OCI-LY7 (cell line): ENCODE measurements around the gene VPS35L. TPM values are rescaled to one million over a fixed set of nuclear protein-coding genes. Genes with fewer than 3 reads are reported as not detected.

Experiments used
- BruUV-seq: library from RNA; stranded (reverse); fragments of 400-500 nt; replicated peaks from 2 replicates; lab custom pipeline; 2021; lab: Mats Ljungman, UMichigan
- CTCF ChIA-PET: fragments of 300-600 bp; sonication (Branson Sonifier 250); formaldehyde crosslinking; loops from one replicate; lab custom pipeline; 2022; ENCODE audit warnings: antibody characterized with exemption; ENCODE audit not compliant: unreplicated experiment; lab: Charles Lee
- POLR2A ChIA-PET: fragments of 300-600 bp; sonication (Branson Sonifier 250); formaldehyde crosslinking; loops from one replicate; lab custom pipeline; 2022; ENCODE audit warnings: antibody characterized with exemption; lab: Charles Lee
- DNase-seq: peaks from one replicate; pipeline ENCODE4 v3.0.0-alpha.2; 2015; ENCODE audit warnings: low spot score
- H2AFZ ChIP-seq: fragments of 200-600 bp; sonication (generic), shearing (Covaris generic); 2 replicates; pipeline ENCODE4 v1.6.1; 2014; ENCODE audit warnings: mild to moderate bottlenecking, antibody characterized with exemption, low read length, moderate library complexity
- H3K27ac ChIP-seq: fragments of 200-600 bp; sonication (generic); 2 replicates; pipeline ENCODE4 v1.5.1; 2014; ENCODE audit warnings: mixed run types, low read depth, mild to moderate bottlenecking, moderate library complexity, low read length, inconsistent platforms; ENCODE audit not compliant: poor library complexity, severe bottlenecking
- H3K36me3 ChIP-seq: fragments of 200-600 bp; sonication (generic); 2 replicates; pipeline ENCODE4 v1.6.1; 2014; ENCODE audit warnings: mild to moderate bottlenecking, antibody characterized with exemption, low read length, moderate library complexity, mixed read lengths; ENCODE audit not compliant: insufficient read depth
- H3K4me1 ChIP-seq: fragments of 200-600 bp; sonication (generic); 2 replicates; pipeline ENCODE4 v1.5.1; 2014; ENCODE audit warnings: mild to moderate bottlenecking, low read length; ENCODE audit not compliant: insufficient read depth, poor library complexity, severe bottlenecking
- H3K4me2 ChIP-seq: fragments of 200-600 bp; sonication (generic); 2 replicates; pipeline ENCODE4 v1.6.1; 2014; ENCODE audit warnings: mild to moderate bottlenecking, low read length
- H3K4me3 ChIP-seq: fragments of 200-600 bp; sonication (generic); 2 replicates; pipeline ENCODE4 v1.5.1; 2014; ENCODE audit warnings: mild to moderate bottlenecking, low read depth, low read length; ENCODE audit not compliant: poor library complexity, severe bottlenecking
- H3K79me2 ChIP-seq: fragments of 200-600 bp; sonication (generic); 2 replicates; pipeline ENCODE4 v1.6.1; 2016; ENCODE audit warnings: low read depth, mild to moderate bottlenecking, low read length, moderate library complexity, mixed read lengths; ENCODE audit not compliant: insufficient read depth
- H3K9me2 ChIP-seq: fragments of 200-600 bp; sonication (generic); 2 replicates; pipeline ENCODE4 v1.6.1; 2016; ENCODE audit warnings: mild to moderate bottlenecking, low read length, mixed read lengths; ENCODE audit not compliant: insufficient read depth
- H3K9me3 ChIP-seq: fragments of 200-600 bp; sonication (generic); 2 replicates; pipeline ENCODE4 v1.6.1; 2014; ENCODE audit warnings: mild to moderate bottlenecking, mixed run types, low read length, mixed read lengths
- H4K20me1 ChIP-seq: fragments of 200-600 bp; sonication (generic); 2 replicates; pipeline ENCODE4 v1.6.1; 2014; ENCODE audit warnings: mild to moderate bottlenecking, antibody characterized with exemption, low read length, moderate library complexity, mixed read lengths; ENCODE audit not compliant: insufficient read depth
- EZH2phosphoT487 ChIP-seq: fragments of 200-600 bp; sonication (generic); IDR thresholded peaks from 2 replicates; pipeline ENCODE4 v1.6.1; 2018; ENCODE audit warnings: low read depth, borderline replicate concordance, mild to moderate bottlenecking, mixed run types, antibody characterized with exemption, low read length, moderate library complexity, mixed read lengths
- intact Hi-C: fragments of 100-400 bp; cut with micrococcal nuclease; formaldehyde crosslinking; loops from one replicate; pipeline ENCODE4 v1.10.0; 2022; ENCODE audit not compliant: unreplicated experiment
- total RNA-seq, 2 experiments: library from RNA; depleted of rRNA in 1 of 2; stranded (reverse); fragments of >200 nt in 1 of 2; shearing (Covaris generic) in 1 of 2; gene quantifications; 2 replicates each; pipeline ENCODE4 v1.2.3, GENCODE V29; 2014 to 2022
- TF ChIP-seq, protein P1 (sequence below): fragments of 200-600 bp; sonication (generic); conservative IDR thresholded peaks from 2 replicates; pipeline ENCODE4 v1.5.1; 2014; ENCODE audit warnings: mild to moderate bottlenecking, antibody characterized with exemption, low read length, moderate library complexity, mixed read lengths

The VPS35L gene
- total RNA-seq, 2 experiments from 2014 or later = 16.5 to 65.2 TPM

DNA sequence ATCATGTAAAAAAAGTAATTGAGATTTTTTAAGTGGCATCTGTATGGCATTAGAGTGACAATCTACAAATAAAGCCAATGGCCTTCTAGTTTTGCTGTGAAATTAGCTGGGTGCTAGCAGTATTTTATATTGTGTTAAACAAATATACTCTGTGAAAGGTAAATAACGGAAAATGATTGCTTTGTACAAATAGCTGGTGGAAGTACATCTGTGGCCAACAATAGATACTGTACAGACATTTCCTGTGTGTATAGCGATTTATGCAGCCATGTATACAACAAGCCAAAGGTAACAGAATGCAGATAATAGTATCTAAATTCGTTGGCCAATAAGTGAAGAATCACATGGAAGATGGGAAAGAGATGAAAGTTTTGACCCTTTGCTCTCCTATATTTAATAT is 189.2 kb downstream of the VPS35L start:
- ChIA-PET CTCF (no interaction called here), POLR2A (no interaction called here)
- Histone ChIP-seq H3K27ac (no peak overlapping the region), H3K9me2 (no peaks in the 10 kb centered on the region), H3K4me2 (no peak overlapping the region), H3K9me3 (no peaks in the 10 kb centered on the region), H2AFZ (no peak overlapping the region), H3K4me3 (no peak overlapping the region), H3K36me3 (no peaks in the 10 kb centered on the region), H3K4me1 (no peaks in the 10 kb centered on the region), H4K20me1 (no peaks in the 10 kb centered on the region), H3K79me2 (no peaks in the 10 kb centered on the region)
- TF ChIP-seq EZH2phosphoT487 = no peak
- TF ChIP-seq, protein P1, sequence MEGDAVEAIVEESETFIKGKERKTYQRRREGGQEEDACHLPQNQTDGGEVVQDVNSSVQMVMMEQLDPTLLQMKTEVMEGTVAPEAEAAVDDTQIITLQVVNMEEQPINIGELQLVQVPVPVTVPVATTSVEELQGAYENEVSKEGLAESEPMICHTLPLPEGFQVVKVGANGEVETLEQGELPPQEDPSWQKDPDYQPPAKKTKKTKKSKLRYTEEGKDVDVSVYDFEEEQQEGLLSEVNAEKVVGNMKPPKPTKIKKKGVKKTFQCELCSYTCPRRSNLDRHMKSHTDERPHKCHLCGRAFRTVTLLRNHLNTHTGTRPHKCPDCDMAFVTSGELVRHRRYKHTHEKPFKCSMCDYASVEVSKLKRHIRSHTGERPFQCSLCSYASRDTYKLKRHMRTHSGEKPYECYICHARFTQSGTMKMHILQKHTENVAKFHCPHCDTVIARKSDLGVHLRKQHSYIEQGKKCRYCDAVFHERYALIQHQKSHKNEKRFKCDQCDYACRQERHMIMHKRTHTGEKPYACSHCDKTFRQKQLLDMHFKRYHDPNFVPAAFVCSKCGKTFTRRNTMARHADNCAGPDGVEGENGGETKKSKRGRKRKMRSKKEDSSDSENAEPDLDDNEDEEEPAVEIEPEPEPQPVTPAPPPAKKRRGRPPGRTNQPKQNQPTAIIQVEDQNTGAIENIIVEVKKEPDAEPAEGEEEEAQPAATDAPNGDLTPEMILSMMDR = no peak
- BruUV-seq = no TSS peak
- no peak for DNase-seq
- intact Hi-C loops = no loop called here

GRCh38 chr16:19745286-19746010 is 189.9 kb downstream of the VPS35L start:
- H3K4me1 ChIP-seq = no peaks in the 10 kb centered on the region
- intact Hi-C loops = no loop called here
- no peaks in the 10 kb centered on the region for H3K36me3 ChIP-seq
- H3K9me3 ChIP-seq = no peaks in the 10 kb centered on the region
- H4K20me1 ChIP-seq = no peaks in the 10 kb centered on the region
- POLR2A ChIA-PET = no interaction called here
- H3K27ac ChIP-seq = no peak overlapping the region
- no TSS peak for BruUV-seq
- H3K9me2 ChIP-seq = no peaks in the 10 kb centered on the region
- CTCF ChIA-PET = no interaction called here
- no peak overlapping the region for H3K4me2 ChIP-seq
- H3K79me2 ChIP-seq = no peaks in the 10 kb centered on the region
- DNase-seq = no peak
- no peak for TF ChIP-seq EZH2phosphoT487
- TF ChIP-seq, protein P1 = no peak
- no peak overlapping the region for H2AFZ ChIP-seq
- H3K4me3 ChIP-seq = no peak overlapping the region

GRCh38 chr16:19746561-19746960 is 191.1 kb downstream of the VPS35L start:
- Histone ChIP-seq H3K27ac (no peak overlapping the region), H3K9me2 (no peaks in the 10 kb centered on the region), H3K79me2 (no peaks in the 10 kb centered on the region), H3K4me3 (no peak overlapping the region), H4K20me1 (no peaks in the 10 kb centered on the region), H3K4me2 (no peak overlapping the region), H3K4me1 (no peaks in the 10 kb centered on the region), H3K36me3 (no peaks in the 10 kb centered on the region), H3K9me3 (no peaks in the 10 kb centered on the region), H2AFZ (no peak overlapping the region)
- DNase-seq = no peak
- no peak for TF ChIP-seq EZH2phosphoT487
- TF ChIP-seq, protein P1 = no peak
- intact Hi-C loops = no loop called here
- no TSS peak for BruUV-seq
- POLR2A ChIA-PET = no interaction called here
- CTCF ChIA-PET = no interaction called here
